NCI-H1436 (cell line): Measurements from ENCODE around the gene FIZ1.

ENCODE experiments used
- DNase-seq: peaks from one replicate; lab custom pipeline; 2025; lab: John Stamatoyannopoulos, UW

FIZ1 gene

DNA sequence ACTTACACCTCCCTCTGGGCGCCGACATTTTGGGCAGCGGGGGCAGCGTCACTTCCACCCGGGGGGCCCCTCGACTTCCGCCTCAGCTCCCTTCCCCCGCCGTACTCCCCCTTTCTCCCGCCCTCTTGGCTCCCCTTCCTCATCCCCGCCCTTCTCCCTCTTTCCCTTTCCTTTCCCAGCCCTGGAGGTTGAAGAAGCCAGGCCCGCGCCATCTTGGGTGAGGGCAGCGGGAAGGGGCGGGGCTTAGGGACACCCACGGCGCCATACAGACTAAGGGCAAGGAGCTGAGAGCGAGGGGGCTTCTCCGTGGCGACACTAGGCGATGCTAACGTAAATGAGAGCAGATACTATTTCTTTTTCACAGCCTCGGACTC lies at the start of gene FIZ1:
FIZ1 (minus strand) TSS at position 50 of the 374 bp plus-strand sequence. CDS start 1,652 bp downstream, outside the sequence.
- peak; percentile 100 for DNase-seq

DNA sequence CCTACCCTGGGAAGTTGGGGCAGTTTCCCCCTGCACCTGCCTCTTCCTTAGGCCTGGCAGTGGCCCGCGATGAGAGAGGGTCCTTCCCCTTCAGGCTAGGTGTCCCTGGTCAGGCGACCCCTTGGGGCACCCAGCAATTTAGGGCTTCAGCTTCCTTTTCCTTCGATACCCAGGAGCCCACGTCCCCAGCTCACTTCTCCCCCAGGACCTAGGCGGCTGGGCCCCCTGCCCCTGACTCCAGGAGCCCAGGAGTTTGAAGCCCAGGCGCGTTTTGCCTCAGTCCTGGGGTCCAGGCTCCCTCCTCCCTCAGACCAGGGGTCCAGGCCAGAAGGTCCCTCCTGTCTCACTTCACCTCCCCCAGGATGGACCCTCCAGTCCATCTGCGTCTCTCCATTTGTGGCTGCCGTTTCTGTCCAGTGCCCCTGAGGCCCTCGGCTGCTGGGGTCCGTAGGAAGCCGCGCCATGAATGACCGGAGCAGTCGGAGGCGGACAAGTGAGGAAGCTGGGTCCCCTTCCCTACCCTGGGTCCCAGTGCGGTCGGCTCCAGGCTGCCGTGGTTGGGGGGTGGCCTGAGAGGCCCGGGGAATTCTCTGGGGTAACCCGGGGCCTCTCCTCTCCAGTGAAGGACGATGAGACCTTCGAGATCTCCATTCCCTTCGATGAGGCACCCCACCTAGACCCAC lies 49.4 kb upstream of the FIZ1 start:
- DNase-seq, result no peak

- peak; percentile 47 for DNase-seq
Observed at GRCh38 chr19:55647732-55648584, 48.6 kb upstream of the FIZ1 start, which contains the start of gene CCDC106. CCDC106 (plus strand) TSS chr19:55648212; CDS start chr19:55649047, 835 bp downstream.

DNA sequence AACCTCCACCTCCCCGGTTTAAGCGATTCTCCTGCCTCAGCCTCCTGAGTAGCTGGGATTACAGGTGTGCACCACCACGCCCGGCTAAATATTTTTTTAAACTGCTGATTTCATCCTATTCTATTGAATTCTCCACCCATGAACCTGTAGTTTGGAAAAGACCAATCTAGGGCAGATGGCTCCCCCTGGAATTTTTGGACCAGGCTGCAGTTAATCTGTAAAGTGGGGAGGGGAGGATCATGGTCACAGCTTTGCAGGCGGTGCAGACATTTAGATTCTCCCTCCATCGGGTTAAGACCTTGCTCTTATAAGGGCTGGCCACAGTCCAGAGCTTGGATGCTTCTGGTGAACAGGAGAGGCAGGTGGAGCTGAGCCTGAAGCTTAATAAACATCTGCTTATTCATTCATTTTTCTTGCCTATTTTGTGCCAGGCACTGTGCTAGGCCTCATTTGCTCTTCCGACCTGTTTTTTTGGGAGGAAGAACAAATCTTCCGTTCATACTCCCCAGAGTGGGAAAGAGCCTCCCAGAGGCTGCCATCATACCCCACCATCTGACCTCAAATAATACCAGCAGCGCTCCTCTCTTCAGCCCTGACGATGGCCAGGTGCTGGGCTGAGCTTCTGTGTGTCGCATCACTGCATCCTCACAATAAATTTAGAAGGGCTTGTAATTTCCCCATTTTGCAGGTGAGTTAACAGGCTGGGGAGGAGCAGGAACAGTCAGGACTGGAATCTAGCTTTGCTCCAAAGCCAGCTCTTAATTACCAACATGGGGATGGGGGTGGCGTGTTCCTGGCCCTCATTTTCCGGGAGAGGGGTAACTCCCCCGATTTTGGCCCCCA lies 47.8 kb upstream of the FIZ1 start:
- no peak for DNase-seq

- no peak for DNase-seq
Observed at GRCh38 chr19:55645512-55645881, 46.2 kb upstream of the FIZ1 start.

GRCh38 chr19:55644842-55645511 lies 45.7 kb upstream of the FIZ1 start:
- no peak for DNase-seq

- no peak for DNase-seq
Observed at GRCh38 chr19:55644191-55644833, 45.0 kb upstream of the FIZ1 start.

DNA sequence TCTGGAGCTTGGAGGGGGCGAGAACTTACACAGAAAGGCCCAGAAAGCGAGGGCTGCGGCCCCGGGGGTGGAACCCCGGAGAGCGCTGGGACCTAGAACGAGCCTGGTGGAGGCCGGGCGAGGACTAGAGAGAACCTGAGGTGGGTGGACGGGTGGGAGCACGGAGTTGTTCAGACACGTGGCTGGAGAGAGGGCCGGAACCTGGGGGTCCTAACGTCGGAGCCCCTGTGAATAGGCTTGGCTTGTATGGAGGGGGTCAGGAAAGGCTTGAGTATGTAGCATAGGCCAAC lies 44.5 kb upstream of the FIZ1 start:
- no peak for DNase-seq

- peak; percentile 57 for DNase-seq
Observed at GRCh38 chr19:55643003-55643886, 43.9 kb upstream of the FIZ1 start, which contains the start of gene ZNF581. ZNF581 (plus strand) TSS chr19:55643649; CDS start chr19:55644572, 923 bp downstream.

GRCh38 chr19:55642153-55643002 lies 43.1 kb upstream of the FIZ1 start:
- DNase-seq, result no peak

DNA sequence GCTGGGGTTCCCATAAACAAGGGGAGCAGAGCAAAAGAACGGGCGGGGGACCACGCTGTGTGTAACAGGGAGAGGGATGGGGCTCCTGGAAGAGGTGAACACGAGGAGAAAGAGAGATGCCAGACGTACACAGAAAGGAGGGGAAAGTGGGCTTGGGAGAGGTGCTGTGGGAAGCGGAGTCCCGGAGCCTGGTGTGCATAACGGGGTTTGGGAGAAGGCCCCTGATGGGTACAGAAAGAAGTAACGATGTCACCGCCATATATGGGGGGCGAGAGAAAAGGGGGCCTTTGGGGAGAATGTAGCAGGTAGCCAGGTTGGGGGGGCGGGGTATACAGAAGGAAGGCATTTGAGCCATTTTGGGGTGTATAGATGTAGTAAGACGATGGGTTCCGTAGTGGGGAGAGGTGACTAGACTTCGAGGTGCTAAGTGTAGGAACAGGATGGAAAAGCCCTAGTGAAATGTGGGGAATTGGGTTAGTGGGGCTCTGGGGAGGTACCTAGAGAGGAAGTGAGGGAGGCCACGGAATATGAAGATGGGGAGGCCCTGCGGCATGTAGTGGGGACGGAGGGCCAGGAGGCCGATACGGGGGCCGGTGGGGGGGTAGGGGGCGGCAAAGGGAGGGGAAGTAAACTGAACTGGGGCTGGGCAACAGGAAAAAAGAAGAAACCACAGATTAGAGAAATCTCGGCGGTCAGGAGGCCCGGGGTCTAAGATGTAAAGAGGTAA lies 42.3 kb upstream of the FIZ1 start:
- DNase-seq, result no peak

GRCh38 chr19:55640577-55641425 lies 41.5 kb upstream of the FIZ1 start, which contains the start of gene ZNF580:
ZNF580 (plus strand) TSS chr19:55641002; CDS start chr19:55642509, 1,507 bp downstream.
- peak; percentile 53 for DNase-seq

DNA sequence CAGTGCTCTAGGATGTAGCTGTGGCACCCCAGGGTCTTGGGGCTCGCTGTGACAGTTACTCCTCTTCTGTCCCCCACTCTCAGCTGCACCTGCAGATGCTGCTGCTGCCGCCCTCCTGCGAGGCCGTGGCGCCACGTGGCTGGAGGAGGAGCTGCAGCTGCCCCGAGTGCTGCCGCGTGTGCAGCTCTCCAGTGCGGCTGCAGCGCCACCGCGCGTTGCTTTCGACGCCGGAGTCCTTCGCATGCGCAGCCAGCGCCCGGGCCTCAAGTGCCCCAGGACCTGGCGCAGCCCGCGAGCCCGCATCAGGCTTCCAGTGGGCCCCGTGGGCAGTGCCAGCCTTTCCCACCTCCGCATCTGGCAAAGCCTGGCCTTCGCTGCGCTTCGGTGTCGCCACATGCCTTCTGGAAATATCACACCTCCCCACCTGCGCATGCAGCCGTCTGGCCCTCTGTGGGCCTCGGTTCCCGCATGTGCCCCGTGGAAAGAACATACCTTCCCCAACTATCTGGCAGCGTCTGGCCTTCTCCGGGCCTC lies 40.8 kb upstream of the FIZ1 start:
- DNase-seq, result peak; percentile 58

- no peak for DNase-seq
Observed at GRCh38 chr19:55638864-55639359, 39.6 kb upstream of the FIZ1 start.

DNA sequence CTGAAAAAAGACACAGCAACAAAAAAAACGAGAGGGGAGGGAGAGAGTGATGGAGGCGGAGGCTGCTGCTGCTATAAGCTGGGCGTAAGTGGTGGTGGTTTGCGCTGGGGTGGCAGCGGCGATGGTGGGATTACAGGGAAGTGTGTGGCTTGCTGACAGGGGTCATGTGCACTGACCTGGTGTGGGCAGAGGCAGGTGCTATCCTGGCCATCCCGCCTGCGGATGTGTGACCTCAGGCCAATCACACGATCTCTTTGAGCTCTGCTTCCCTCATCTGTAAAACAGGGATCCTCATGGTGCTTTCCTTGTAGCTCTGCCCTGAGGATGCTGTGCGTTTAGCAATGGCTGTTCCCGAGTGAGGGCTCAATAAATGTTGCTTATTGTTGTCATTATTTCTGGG lies 38.2 kb upstream of the FIZ1 start:
- no peak for DNase-seq

DNA sequence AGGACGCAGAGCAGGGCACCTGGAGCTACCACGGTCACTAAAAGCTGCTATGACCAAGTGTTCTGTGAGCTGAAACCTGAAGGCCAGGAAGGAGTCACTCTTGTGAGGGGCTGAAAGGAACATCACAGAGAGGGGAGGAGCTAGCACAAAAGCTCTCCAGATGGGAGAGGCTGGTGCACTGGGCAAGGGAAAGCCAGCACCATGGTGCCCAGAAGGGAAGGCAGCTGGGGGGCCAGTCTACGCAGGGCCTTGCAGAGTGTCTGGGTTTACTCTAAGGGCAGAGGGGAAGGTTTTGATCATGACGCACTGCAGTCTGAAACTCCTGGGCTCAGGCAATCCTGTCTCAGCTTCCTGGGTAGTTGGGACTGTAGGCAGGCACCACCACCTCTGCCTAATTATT lies 37.4 kb upstream of the FIZ1 start:
- DNase-seq, result no peak

GRCh38 chr19:55635856-55636440 lies 36.6 kb upstream of the FIZ1 start:
- no peak for DNase-seq
